HuH-7.5 (cell line): Measurements from ENCODE around the gene FGF14.

Source experiments
- DNase-seq: peaks from one replicate; pipeline ENCODE4 v3.0.0; 2011; ENCODE audit warnings: low spot score

The FGF14 gene

GRCh38 chr13:102367836-102368235 lies 34.0 kb downstream of the FGF14 start:
- DNase-seq = no peak

DNA sequence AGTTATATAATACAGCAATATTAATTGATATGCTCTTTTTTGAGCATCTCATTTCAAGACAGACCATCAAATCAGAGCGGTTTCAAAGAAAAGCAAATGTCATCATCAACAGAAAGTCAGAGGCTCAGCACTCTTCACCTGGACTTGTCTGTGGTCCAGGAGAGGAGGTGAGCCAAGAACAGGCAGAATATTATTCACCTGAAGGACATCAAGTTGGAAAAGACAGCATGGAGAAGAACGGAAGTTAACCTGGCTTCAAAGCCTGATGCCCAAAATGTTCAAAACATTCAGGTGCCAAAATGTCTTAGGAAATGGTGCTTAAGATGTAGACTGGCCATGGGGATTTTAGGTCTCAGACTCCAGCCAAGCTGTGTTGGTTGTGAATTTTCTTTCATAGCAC lies 40.7 kb downstream of the FGF14 start:
- DNase-seq = no peak

DNA sequence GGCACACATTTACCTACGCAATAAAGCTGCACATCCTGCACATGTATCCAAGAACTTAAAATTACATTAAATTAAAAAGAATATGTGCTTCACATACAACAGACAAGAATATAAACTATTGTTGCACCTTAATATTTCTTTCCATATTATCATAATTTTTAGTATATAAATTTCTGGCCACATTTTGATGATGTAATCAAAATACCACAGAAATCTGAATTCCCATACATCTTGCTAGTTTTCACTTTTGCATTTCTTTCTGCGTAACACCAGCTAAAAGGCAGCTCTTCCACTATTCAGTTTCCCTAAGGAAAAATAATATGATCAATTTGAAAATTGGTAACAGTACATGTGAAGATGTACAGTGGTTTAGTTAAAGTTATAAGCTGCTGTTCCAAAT lies 42.6 kb downstream of the FGF14 start:
- no peak for DNase-seq

- DNase-seq = no peak
Observed at GRCh38 chr13:102355251-102355650, 46.6 kb downstream of the FGF14 start.

DNA sequence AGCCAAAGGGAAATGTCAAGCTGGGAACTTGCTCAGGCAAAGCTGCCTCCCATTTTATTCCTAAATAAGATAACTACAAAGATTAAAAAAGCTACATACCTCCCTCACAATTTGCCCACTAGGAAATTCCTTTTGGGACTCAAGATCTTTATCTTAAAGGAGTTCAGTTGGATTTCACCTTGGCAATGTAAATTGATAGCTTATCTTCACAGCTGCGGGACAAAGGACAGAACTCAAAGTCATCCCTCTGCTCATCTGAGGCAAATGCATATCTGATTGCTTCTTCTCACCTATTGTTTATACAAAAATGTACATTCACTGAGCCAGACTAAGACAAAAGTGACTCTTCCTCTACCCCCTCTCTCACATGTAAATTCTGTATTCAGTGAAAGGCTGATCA lies 47.8 kb downstream of the FGF14 start:
- DNase-seq = no peak

GRCh38 chr13:102351521-102351920 lies 50.3 kb downstream of the FGF14 start:
- DNase-seq = no peak

- DNase-seq = no peak
Observed at GRCh38 chr13:102347490-102347889, 54.4 kb downstream of the FGF14 start.

GRCh38 chr13:102346769-102347168 lies 55.1 kb downstream of the FGF14 start:
- no peak for DNase-seq

GRCh38 chr13:102344410-102344809 lies 57.4 kb downstream of the FGF14 start:
- no peak for DNase-seq

DNA sequence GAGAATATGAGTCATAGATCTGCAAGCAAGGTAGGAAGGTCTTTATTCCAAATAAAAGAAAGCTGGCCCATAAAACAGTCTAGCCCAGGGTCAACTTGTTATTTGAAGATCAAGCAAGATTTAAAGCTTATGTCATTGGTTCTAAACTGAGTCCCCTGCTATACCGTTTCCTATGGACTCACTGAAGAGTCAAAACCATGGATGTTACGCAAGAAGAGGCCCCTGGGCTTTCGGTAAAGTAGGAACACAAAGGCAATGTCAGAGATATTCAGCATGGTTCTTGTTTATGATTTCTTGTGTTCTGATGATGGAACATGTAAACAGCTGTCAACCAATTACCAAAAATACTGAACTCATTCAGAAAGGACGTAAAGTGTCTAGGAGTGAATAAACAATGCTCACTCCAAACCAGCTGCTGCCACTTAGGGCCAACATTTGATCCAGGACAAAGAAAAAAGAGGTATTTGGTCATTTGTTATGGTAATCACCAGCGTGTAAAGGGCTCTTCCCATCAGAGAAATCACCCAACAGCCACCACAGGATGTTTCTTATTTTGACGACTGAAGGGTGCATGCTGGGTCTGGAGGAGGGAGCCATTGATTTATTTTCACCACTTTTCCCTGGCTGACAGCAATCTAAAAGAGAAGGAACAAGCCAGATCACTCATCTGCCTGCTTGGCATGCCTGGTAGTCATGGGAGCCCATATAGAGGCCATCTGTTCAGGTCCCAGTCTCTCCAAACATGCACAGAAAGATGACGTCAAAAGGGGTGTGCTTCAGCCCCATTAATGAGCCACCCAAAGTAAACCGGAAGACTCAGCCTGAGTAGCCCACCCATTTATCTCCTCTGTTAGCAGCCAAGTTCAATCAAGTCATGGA lies 68.3 kb downstream of the FGF14 start:
- DNase-seq = no peak

GRCh38 chr13:102328909-102329308 lies 72.9 kb downstream of the FGF14 start:
- no peak for DNase-seq

- no peak for DNase-seq
Observed at GRCh38 chr13:102327119-102327617, 74.7 kb downstream of the FGF14 start.

GRCh38 chr13:102326381-102327118 lies 75.3 kb downstream of the FGF14 start:
- DNase-seq = no peak

- no peak for DNase-seq
Observed at GRCh38 chr13:102325321-102325720, 76.5 kb downstream of the FGF14 start.

- DNase-seq = no peak
Observed at GRCh38 chr13:102323505-102323904, 78.3 kb downstream of the FGF14 start.

GRCh38 chr13:102323012-102323411 lies 78.8 kb downstream of the FGF14 start:
- no peak for DNase-seq

DNA sequence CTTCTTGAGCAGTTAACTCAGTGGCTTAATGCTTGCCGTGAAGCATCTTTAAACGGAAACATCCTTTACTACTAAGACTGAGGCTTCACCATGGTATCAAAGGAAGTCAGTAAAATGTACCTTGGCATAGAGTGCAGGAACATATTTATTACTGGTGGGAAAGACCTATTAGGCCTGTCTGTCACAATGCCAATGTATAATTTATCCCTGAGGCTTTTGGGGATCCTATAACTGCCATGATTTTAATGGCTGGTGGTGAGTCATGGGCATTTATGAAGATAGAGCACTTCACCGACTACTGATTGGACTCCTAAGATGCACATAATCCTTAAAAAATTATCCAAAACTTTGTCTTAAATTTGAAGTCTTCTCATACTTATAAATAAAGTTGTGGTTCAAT lies 79.6 kb downstream of the FGF14 start:
- no peak for DNase-seq

- DNase-seq = no peak
Observed at GRCh38 chr13:102318233-102318632, 83.6 kb downstream of the FGF14 start.

- DNase-seq = no peak
Observed at GRCh38 chr13:102317593-102317992, 84.3 kb downstream of the FGF14 start.

DNA sequence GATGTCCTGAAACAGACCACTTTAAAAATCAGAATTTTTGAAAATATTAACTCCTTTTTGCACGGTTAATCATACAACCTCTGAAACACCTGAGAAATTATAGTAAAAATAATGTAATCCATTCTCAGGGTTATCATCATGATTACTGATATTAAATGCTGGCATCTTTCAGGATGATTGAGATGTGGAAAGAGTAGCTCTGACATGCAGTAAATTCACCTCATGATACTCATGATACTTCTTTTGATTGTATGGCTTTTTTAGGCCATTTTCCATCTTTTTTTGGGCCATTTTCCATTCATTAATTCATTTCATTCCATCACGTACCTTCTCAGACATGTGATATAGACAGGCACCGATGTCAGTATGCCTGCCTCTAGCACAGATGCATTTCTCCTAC lies 85.1 kb downstream of the FGF14 start:
- DNase-seq = no peak

- DNase-seq = no peak
Observed at GRCh38 chr13:102312841-102313240, 89.0 kb downstream of the FGF14 start.

- no peak for DNase-seq
Observed at GRCh38 chr13:102311901-102312300, 89.9 kb downstream of the FGF14 start.

DNA sequence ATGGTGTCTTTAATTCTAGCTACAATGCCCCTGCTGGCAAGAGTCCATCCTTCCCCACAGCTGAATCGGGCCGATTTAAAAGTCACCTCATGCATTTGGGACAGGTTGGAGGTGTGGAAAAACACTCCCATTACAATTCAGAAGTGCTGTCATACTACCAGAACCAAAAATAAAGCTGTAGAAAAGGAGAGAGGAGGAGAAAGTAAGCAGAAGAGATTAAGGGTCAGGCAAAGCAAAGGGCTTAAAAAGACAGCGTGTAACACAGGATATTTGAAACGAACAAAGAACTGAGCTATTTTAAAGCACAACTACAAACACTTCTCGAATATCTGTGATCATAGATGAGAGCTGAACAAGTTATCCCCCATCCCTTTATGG lies 90.4 kb downstream of the FGF14 start:
- DNase-seq = no peak
